NT2/D1 (cell line): ENCODE results near the gene POLR2J3.
"Not testable (repeated sequence)": the region's sequence is repeated elsewhere in the genome, so short reads cannot be mapped to it uniquely, and the experiment has no call there.

Experiments used
- YY1 ChIP-seq: IDR thresholded peaks from 2 replicates; pipeline ENCODE4 v1.6.1; 2011; ENCODE audit not compliant: insufficient read length, insufficient read depth
- ZNF274 ChIP-seq: IDR thresholded peaks from 2 replicates; pipeline ENCODE4 v1.6.1; 2011; ENCODE audit warnings: mild to moderate bottlenecking, low read depth, low read length

DNA sequence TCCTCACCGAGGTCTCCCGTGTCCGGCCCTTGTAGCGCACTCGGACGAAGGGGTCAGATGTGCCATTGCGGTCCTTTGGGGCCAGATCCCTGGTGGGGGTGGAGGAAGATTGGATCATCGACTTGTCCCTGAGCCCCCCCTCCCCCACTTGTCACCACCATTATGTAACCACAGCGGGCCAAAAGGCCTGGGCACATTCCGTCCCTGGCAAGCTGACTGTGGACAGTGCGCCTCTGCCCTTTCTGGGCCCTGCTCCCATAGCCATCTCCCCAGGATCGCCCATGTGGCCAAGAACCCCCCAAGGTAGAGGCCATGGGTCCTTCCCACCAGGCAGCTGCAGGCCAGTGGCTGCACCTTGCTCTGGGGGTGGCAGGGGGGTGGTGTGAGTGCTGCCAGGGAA is 29.9 kb upstream of the POLR2J3 start:
- TF ChIP-seq YY1, ZNF274: not testable (repeated sequence)
